Body of pancreas (tissue), 4 donors: Measurements from ENCODE around the gene BRAT1. TPM values are rescaled to one million over a fixed set of nuclear protein-coding genes. Genes with fewer than 3 reads are reported as not detected.

Experiments
- ATAC-seq: fragments of 150-250 bp; one replicate; pipeline ENCODE4 v1.9.1; 2016
- DNase-seq, 4 donors: peaks; one replicate each; pipeline ENCODE4 v3.0.0-alpha.2; 2019
- H3K27ac ChIP-seq, 4 donors: fragments of 200-600 bp; sonication (generic); 1 replicate in 3 of 4; 2 replicates in 1 of 4; pipeline versions ENCODE4 v1.5.1 to v1.6.1; 2016 to 2019; ENCODE audit warnings: mild to moderate bottlenecking in 1 of 4, mixed read lengths in 1 of 4, moderate library complexity in 1 of 4
- H3K27me3 ChIP-seq, 2 donors: fragments of 200-600 bp; sonication (generic); one replicate each; pipeline ENCODE4 v1.6.0; 2016; ENCODE audit warnings: mild to moderate bottlenecking in 1 of 2
- H3K36me3 ChIP-seq, 2 donors: fragments of 200-600 bp; sonication (generic); replicated peaks in 1 of 2; 2 replicates each; pipeline ENCODE4 v1.5.1; 2016; ENCODE audit warnings: low read depth in 2 of 2; ENCODE audit not compliant: insufficient read depth in 1 of 2
- H3K4me1 ChIP-seq: fragments of 200-600 bp; sonication (generic); one replicate; pipeline ENCODE4 v1.6.0; 2016
- H3K4me3 ChIP-seq, 2 donors: fragments of 200-600 bp; sonication (generic); 1 replicate in 1 of 2; 2 replicates in 1 of 2; pipeline ENCODE4 v1.5.1; 2016 to 2019
- H3K9me3 ChIP-seq, 3 donors: fragments of 200-600 bp; sonication (generic); 1 replicate in 2 of 3; 2 replicates in 1 of 3; pipeline ENCODE4 v1.5.1; 2016
- POLR2A ChIP-seq, 3 donors: fragments of 450-650 bp; IDR thresholded peaks; one replicate each; pipeline ENCODE4 v1.6.1; 2016; ENCODE audit warnings: antibody characterized with exemption in 3 of 3, mild to moderate bottlenecking in 2 of 3
- WGBS, 2 donors: methylation state at CpG; one replicate each; pipeline ENCODE4 v1.1.5; 2017; 5-methylcytosine and 5-hydroxymethylcytosine counted together
- intact Hi-C: fragments of 100-400 bp; cut with DNase I; formaldehyde crosslinking; loops from one replicate; pipeline ENCODE4 v1.15.1; 2023
- total RNA-seq, 2 donors: library from RNA; depleted of rRNA; stranded (reverse); fragments of >200 nt; gene quantifications; one replicate each; pipeline ENCODE4 v1.1.0, GENCODE V29; 2016
- TF ChIP-seq, protein P1 (sequence below), 7 experiments: fragments of 450-650 bp in 4 of 7; fragments of 200-600 bp in 3 of 7; sonication (generic) in 3 of 7; IDR thresholded peaks; one replicate each; pipeline ENCODE4 v1.5.1; 2016 to 2019; ENCODE audit warnings: antibody characterized with exemption in 7 of 7

Gene BRAT1
- total RNA-seq, 2 donors from 2014 or later = 36.6 to 46.8 TPM

- Histone ChIP-seq H3K36me3 (no peaks in the 10 kb centered on the region), H3K27ac (no peak overlapping the region), H3K27me3 (no peaks in the 10 kb centered on the region), H3K9me3 (no peaks in the 10 kb centered on the region), H3K4me3 (no peak overlapping the region), H3K4me1 (peaks cover 31% of the 10 kb centered on the region)
- DNase-seq = no peak
- intact Hi-C loops = no loop called here
- TF ChIP-seq, protein P1, sequence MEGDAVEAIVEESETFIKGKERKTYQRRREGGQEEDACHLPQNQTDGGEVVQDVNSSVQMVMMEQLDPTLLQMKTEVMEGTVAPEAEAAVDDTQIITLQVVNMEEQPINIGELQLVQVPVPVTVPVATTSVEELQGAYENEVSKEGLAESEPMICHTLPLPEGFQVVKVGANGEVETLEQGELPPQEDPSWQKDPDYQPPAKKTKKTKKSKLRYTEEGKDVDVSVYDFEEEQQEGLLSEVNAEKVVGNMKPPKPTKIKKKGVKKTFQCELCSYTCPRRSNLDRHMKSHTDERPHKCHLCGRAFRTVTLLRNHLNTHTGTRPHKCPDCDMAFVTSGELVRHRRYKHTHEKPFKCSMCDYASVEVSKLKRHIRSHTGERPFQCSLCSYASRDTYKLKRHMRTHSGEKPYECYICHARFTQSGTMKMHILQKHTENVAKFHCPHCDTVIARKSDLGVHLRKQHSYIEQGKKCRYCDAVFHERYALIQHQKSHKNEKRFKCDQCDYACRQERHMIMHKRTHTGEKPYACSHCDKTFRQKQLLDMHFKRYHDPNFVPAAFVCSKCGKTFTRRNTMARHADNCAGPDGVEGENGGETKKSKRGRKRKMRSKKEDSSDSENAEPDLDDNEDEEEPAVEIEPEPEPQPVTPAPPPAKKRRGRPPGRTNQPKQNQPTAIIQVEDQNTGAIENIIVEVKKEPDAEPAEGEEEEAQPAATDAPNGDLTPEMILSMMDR (IDR thresholded peaks at IDR 0.05) = no peak
- no peak for TF ChIP-seq POLR2A (IDR thresholded peaks at IDR 0.05)
- ATAC-seq = no peak
- 76% methylated on average over 8 of the region's 8 CpGs; no CpG with 5 or more reads in 1 of the 2 donors for WGBS, 2 donors
Observed at GRCh38 chr7:2516194-2516555, 39.1 kb downstream of the BRAT1 start.

DNA sequence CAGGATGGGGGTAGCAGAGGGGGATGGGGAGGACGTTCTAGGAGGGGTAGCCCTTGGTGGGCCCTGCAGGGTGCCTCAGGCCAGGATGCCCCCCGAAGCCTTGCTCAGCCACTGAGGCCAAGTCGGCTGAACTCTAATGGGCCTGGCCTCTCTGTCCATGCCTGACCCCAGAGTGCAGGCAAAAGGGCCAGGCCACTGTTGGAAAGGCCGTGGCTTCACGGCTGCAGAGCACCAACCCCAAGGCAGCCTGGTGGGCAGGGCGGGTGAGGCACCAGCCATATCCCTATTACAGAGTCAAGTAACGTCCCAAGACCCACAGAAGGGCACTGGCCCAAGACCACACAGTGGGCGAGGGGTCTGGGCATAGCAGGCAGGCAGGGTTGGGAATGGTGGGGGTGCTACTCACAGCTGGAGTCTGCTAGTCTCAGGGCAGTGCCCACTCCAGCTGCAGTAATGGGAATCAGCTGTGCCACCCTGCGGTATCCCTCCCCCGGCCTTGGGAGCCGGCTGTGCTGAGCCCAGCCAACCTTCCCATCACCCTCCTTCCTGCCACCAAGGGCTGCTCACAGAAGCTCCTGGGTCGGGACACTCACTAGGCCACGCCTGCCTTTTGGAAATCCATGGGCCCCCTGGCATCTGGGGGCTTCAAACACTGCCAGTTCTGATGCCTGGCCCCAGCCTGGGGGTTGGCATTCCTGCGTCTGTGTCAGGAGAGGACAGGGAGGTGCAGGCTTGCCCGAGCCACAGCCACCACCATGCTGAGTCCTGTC, 39.7 kb downstream of the BRAT1 start:
- 85 to 94% methylated on average over 7 to 13 of the region's 15 CpGs for WGBS, 2 donors
- intact Hi-C loops = no loop called here
- TF ChIP-seq, protein P1 (IDR thresholded peaks at IDR 0.05) = no peak
- TF ChIP-seq POLR2A (IDR thresholded peaks at IDR 0.05) = no peak
- Histone ChIP-seq H3K4me3 (no peak overlapping the region), H3K4me1 (peaks cover 36% of the 10 kb centered on the region), H3K36me3 (no peaks in the 10 kb centered on the region), H3K27ac (no peak overlapping the region), H3K9me3 (no peaks in the 10 kb centered on the region), H3K27me3 (no peaks in the 10 kb centered on the region)
- ATAC-seq (no peak), DNase-seq (no peak)

- no peaks in the 10 kb centered on the region for H3K36me3 ChIP-seq
- no peak for ATAC-seq
- DNase-seq = no peak
- no peak for TF ChIP-seq POLR2A (IDR thresholded peaks at IDR 0.05)
- TF ChIP-seq, protein P1 (IDR thresholded peaks at IDR 0.05) = no peak
- no peak overlapping the region for H3K27ac ChIP-seq
- no peaks in the 10 kb centered on the region for H3K9me3 ChIP-seq
- no peaks in the 10 kb centered on the region for H3K27me3 ChIP-seq
- WGBS, 2 donors = 81 to 86% methylated on average over 9 of the region's 9 CpGs
- intact Hi-C loops = no loop called here
- H3K4me1 ChIP-seq = peaks cover 32% of the 10 kb centered on the region
- H3K4me3 ChIP-seq = no peak overlapping the region
Observed at GRCh38 chr7:2514473-2515423, 40.6 kb downstream of the BRAT1 start.

- no peaks in the 10 kb centered on the region for H3K9me3 ChIP-seq
- WGBS, 2 donors = 94% methylated on average over 7 of the region's 7 CpGs; no CpG with 5 or more reads in 1 of the 2 donors
- H3K27me3 ChIP-seq = no peaks in the 10 kb centered on the region
- TF ChIP-seq, protein P1 (IDR thresholded peaks at IDR 0.05) = no peak
- TF ChIP-seq POLR2A (IDR thresholded peaks at IDR 0.05) = no peak
- H3K4me1 ChIP-seq = peaks cover 30% of the 10 kb centered on the region
- intact Hi-C loops = no loop called here
- DNase-seq (peak in 1 of 4 donors; percentile 1), ATAC-seq (no peak)
- no peaks in the 10 kb centered on the region for H3K36me3 ChIP-seq
- no peak overlapping the region for H3K27ac ChIP-seq
- no peak overlapping the region for H3K4me3 ChIP-seq
Observed at GRCh38 chr7:2513702-2514101, 41.6 kb downstream of the BRAT1 start.
